ENCODE measurements around the gene ECPAS.
"Not testable (repeated sequence)": the region's sequence is repeated elsewhere in the genome, so short reads cannot be mapped to it uniquely, and the experiment has no call there.

Gene ECPAS

DNA sequence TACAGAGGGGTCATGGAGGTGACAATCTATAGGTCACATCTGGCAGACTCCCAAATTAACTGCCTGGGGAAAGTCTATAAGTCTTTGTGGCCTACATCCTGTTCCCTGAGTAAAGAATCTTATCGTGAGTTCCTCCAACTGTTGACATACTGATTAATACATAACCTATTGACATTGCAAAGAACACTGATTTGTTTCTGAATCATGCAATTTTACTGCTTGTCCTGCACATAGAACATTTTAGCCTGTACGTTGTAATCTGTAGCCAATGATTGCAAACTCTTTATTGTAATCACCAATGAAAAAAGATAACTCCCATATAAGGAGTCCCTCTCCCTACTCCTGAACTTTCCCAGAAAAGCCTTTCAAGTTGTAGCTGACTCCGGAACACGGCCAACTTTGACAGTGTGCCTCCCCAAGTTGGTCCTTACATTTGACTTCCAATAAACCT, 135.3 kb downstream of the ECPAS start:
- no peak for DNase-seq

DNA sequence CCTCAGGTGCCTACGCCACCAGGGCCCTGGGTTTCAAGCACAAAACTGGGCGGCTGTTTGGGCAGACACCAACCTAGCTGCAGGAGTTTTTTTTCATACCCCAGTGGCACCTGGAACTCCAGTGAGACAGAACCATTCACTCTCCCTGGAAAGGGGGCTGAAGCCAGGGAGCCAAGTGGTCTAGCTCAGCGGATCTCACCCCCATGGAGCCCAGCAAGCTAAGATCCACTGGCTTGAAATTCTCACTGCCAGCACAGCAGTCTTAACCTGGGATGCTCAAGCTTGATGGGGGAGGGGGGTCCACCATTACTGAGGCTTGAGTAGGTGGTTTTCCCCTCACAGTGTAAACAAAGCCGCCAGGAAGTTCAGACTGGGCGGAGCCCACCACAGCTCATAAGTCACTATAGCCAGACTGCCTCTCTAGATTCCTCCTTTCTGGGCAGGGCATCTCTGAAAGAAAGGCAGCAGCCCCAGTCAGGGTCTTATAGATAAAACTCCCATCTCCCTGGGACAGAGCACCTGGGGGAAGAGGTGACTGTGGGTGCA, 149.8 kb downstream of the ECPAS start:
- not testable (repeated sequence) for DNase-seq

DNA sequence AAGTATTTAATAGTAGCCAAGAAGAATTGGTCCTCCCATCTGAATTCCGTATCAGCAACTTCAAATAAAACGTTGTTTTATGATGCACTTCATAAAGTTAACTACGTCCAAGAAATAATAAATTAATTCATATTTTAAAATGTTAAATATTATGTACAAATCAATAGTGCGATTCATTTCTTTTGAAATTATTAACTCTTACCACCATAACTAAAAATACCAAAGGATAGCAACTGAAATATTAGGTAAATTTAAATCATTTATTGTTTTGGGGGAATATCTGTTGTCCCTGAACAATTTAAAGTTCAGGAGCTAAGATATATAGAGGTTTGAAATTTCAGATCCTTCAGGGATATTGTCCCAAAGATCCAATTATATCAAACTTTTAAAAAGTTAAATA, 154.1 kb downstream of the ECPAS start, which contains the start of gene OR2K2:
Gene OR2K2 (minus strand): TSS at position 101 of the 400 bp plus-strand sequence. CDS start 1,791 bp downstream, outside the sequence.
- no peak for DNase-seq

DNA sequence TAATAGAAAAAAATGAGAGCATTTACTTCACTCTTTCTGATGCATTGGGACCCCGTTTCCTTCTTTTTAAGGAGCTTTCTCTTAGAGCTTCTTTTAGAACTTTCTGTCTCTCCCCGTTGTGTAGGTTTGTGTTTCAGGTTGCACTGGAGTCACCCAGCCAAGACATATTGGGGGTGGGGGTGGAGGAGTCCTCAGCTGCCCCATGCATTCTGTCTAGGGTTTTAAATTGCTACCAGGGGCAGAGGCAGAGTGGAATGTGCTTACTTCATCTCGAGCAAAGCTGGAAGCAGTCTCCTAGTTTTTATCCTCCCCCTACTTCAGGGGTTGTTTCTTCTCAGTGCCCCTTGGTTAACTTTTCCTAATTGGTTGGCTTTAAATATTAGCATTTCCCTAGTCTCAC, 163.6 kb downstream of the ECPAS start:
- no peak for DNase-seq

DNA sequence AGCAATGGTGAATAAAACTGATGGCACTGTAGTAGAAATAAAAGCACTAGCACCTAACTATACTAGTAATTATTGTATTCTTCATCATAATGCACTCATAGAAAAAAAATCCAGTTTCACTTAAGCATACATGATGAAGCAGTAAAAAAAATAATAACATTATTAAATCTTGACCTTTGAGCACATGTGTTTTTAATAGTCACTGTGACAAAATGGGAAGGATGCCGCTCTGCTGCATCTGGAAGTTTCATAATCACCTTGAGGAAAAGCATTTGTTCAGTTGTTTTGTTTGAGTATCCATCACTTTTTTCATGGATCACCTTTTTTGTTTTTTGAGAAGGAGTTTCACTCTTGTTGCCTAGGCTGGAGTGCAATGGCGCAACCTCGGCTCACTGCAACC, 167.4 kb downstream of the ECPAS start:
- no peak for DNase-seq

Measured in suppressor macrophage treated with lipopolysaccharide for 1 hour (primary cell).